CD4-positive, alpha-beta T cell (primary cell): ENCODE measurements around the gene MAGI3. TPM values are rescaled to one million over a fixed set of nuclear protein-coding genes. Genes with fewer than 3 reads are reported as not detected.

Source experiments
- ATAC-seq: fragments of 200-7000 bp; cut with Tn5 transposase; one replicate; pipeline ENCODE4 v1.10.0; 2022; ENCODE audit warnings: mild to moderate bottlenecking; ENCODE audit not compliant: poor library complexity
- CTCF ChIA-PET: fragments of 350-600 bp; sonication (Branson Sonifier 250); formaldehyde crosslinking; loops from one replicate; lab custom pipeline; 2021; ENCODE audit warnings: antibody characterized with exemption, inconsistent platforms; lab: Charles Lee
- POLR2A ChIA-PET: fragments of 350-600 bp; sonication (Branson Sonifier 250); formaldehyde crosslinking; loops from one replicate; lab custom pipeline; 2021; ENCODE audit warnings: antibody characterized with exemption, inconsistent platforms; lab: Charles Lee
- DNase-seq, 14 experiments: peaks; one replicate each; pipeline ENCODE4 v3.0.0-alpha.2; 2013 to 2020; ENCODE audit warnings: mixed read lengths in 2 of 14
- H3K27ac ChIP-seq, 2 donors: one replicate each; pipeline versions ENCODE4 v1.5.1 to v1.7.0; 2013; ENCODE audit warnings: low read length in 2 of 2, low read depth in 1 of 2, mild to moderate bottlenecking in 1 of 2
- H3K27me3 ChIP-seq, 2 experiments: 1 replicate in 1 of 2; 2 replicates in 1 of 2; pipeline versions ENCODE4 v1.6.1 to v1.7.0; 2013; ENCODE audit warnings: low read length in 2 of 2, control low read depth in 1 of 2, mild to moderate bottlenecking in 1 of 2, moderate library complexity in 1 of 2; ENCODE audit not compliant: insufficient read depth in 2 of 2, control insufficient read depth in 1 of 2
- H3K36me3 ChIP-seq: one replicate; pipeline ENCODE4 v1.6.1; 2013; ENCODE audit warnings: low read length, control low read depth; ENCODE audit not compliant: insufficient read depth
- H3K4me1 ChIP-seq: one replicate; pipeline ENCODE4 v1.6.1; 2013; ENCODE audit warnings: low read length, control low read depth; ENCODE audit not compliant: insufficient read depth
- H3K4me3 ChIP-seq: one replicate; pipeline ENCODE4 v1.5.1; 2013; ENCODE audit warnings: mild to moderate bottlenecking, low read length, moderate library complexity
- H3K9me3 ChIP-seq, 2 experiments: 1 replicate in 1 of 2; 2 replicates in 1 of 2; pipeline versions ENCODE4 v1.6.1 to v1.7.0; 2013; ENCODE audit warnings: low read length in 2 of 2, mild to moderate bottlenecking in 2 of 2, control low read depth in 1 of 2, moderate library complexity in 1 of 2; ENCODE audit not compliant: control insufficient read depth in 1 of 2, insufficient read depth in 1 of 2
- H3K27ac Mint-ChIP-seq: one replicate; pipeline ENCODE4 v1.8.0; 2020; ENCODE audit warnings: mixed read lengths
- H3K27me3 Mint-ChIP-seq: one replicate; pipeline ENCODE4 v1.8.0; 2021; ENCODE audit warnings: mixed read lengths
- H3K36me3 Mint-ChIP-seq: one replicate; pipeline ENCODE4 v1.8.0; 2021; ENCODE audit warnings: low read depth, mixed read lengths
- H3K4me1 Mint-ChIP-seq: one replicate; pipeline ENCODE4 v1.8.0; 2021; ENCODE audit warnings: low read depth, mixed read lengths
- H3K4me3 Mint-ChIP-seq: one replicate; pipeline ENCODE4 v1.8.0; 2020; ENCODE audit warnings: mild to moderate bottlenecking, mixed read lengths
- H3K9me3 Mint-ChIP-seq: one replicate; pipeline ENCODE4 v1.8.0; 2020; ENCODE audit warnings: mixed read lengths
- CTCF ChIP-seq: fragments of 200-600 bp; IDR thresholded peaks from one replicate; pipeline ENCODE4 v1.8.0; 2022; ENCODE audit warnings: antibody characterized with exemption, mild to moderate bottlenecking
- intact Hi-C, 2 experiments: fragments of 100-400 bp; cut with DNase I in 1 of 2; cut with micrococcal nuclease in 1 of 2; formaldehyde crosslinking; loops; one replicate each; pipeline versions ENCODE4 v1.15.1 to v1.9.0; 2023 to 2025; cut with DNase I, micrococcal nuclease
- total RNA-seq, 174 experiments: library from RNA in 2 of 174; stranded (reverse) in 2 of 174; gene quantifications; one replicate each; pipeline ENCODE4 v1.2.3 and lab custom pipeline; 2021 to 2026

MAGI3 gene
- total RNA-seq, 2 experiments from 2014 or later = 6.7 to 8.7 TPM

GRCh38 chr1:113396102-113396501 lies 5.8 kb downstream of the MAGI3 start:
- peaks cover 8% of the 10 kb centered on the region for H3K4me1 ChIP-seq
- Mint-ChIP-seq H3K4me3 (no peak overlapping the region), H3K27me3 (peaks cover 15% of the 10 kb centered on the region), H3K36me3 (no peaks in the 10 kb centered on the region), H3K4me1 (peaks cover 9% of the 10 kb centered on the region), H3K27ac (no peak overlapping the region), H3K9me3 (no peaks in the 10 kb centered on the region)
- intact Hi-C loops = loop anchor here in 1 of 2 experiments (10.0 kb wide), 2 partner anchors 419 to 559 kb away; partner anchors contain the start of gene RSBN1
- no peak overlapping the region for H3K27ac ChIP-seq
- ChIA-PET CTCF (no interaction called here), POLR2A (interaction anchor here (1.1 kb wide), 1 partner anchor 20 kb away, joined by 3 read pairs; no protein-coding TSS in a partner anchor)
- peaks cover 0 to 2% of the 10 kb centered on the region in 2 experiments for H3K27me3 ChIP-seq
- DNase-seq = no peak
- H3K9me3 ChIP-seq = no peaks in the 10 kb centered on the region
- H3K36me3 ChIP-seq = no peaks in the 10 kb centered on the region
- ATAC-seq = no peak
- TF ChIP-seq CTCF = no peak
- H3K4me3 ChIP-seq = no peak overlapping the region

- H3K27me3 ChIP-seq = peaks cover 0 to 2% of the 10 kb centered on the region in 2 experiments
- ATAC-seq = no peak
- intact Hi-C loops = loop anchor here in 1 of 2 experiments (10.0 kb wide), 2 partner anchors 418 to 558 kb away; partner anchors contain the start of gene RSBN1
Observed at GRCh38 chr1:113396585-113396984, 6.3 kb downstream of the MAGI3 start.

GRCh38 chr1:113399062-113399583 lies 8.8 kb downstream of the MAGI3 start:
- Histone ChIP-seq H3K27me3 (peaks cover 0 to 2% of the 10 kb centered on the region in 2 experiments), H3K4me1 (no peaks in the 10 kb centered on the region), H3K9me3 (no peaks in the 10 kb centered on the region), H3K36me3 (no peaks in the 10 kb centered on the region), H3K4me3 (no peak overlapping the region), H3K27ac (no peak overlapping the region)
- intact Hi-C loops = loop anchor here in 1 of 2 experiments (10.0 kb wide), 2 partner anchors 416 to 556 kb away; partner anchors contain the start of gene RSBN1
- TF ChIP-seq CTCF = no peak
- H3K4me1 Mint-ChIP-seq = no peaks in the 10 kb centered on the region
- H3K4me3 Mint-ChIP-seq = no peak overlapping the region
- H3K36me3 Mint-ChIP-seq = no peaks in the 10 kb centered on the region
- ATAC-seq (no peak), DNase-seq (no peak)
- no peak overlapping the region for H3K27ac Mint-ChIP-seq
- ChIA-PET POLR2A (interaction anchor here (1.2 kb wide), 1 partner anchor 12 kb away, joined by 3 read pairs; no protein-coding TSS in a partner anchor), CTCF (interaction anchor here (0.8 kb wide), 1 partner anchor 9 kb away, joined by 3 read pairs; no protein-coding TSS in a partner anchor)
- no peaks in the 10 kb centered on the region for H3K9me3 Mint-ChIP-seq
- H3K27me3 Mint-ChIP-seq = peaks cover 15% of the 10 kb centered on the region

More at GRCh38 chr1:113396585-113396984, 6.3 kb downstream of the MAGI3 start:
- Mint-ChIP-seq H3K27me3 (peaks cover 15% of the 10 kb centered on the region), H3K36me3 (no peaks in the 10 kb centered on the region), H3K4me3 (no peak overlapping the region), H3K27ac (no peak overlapping the region), H3K9me3 (no peaks in the 10 kb centered on the region), H3K4me1 (peaks cover 7% of the 10 kb centered on the region)
- no peak overlapping the region for H3K27ac ChIP-seq
- ChIA-PET CTCF (no interaction called here), POLR2A (interaction anchor here (1.1 kb wide), 1 partner anchor 19 kb away, joined by 3 read pairs; no protein-coding TSS in a partner anchor)
- H3K36me3 ChIP-seq = no peaks in the 10 kb centered on the region
- DNase-seq = no peak
- TF ChIP-seq CTCF = no peak
- H3K4me1 ChIP-seq = peaks cover 4% of the 10 kb centered on the region
- no peak overlapping the region for H3K4me3 ChIP-seq
- H3K9me3 ChIP-seq = no peaks in the 10 kb centered on the region
